ENCODE data around the gene PACSIN2. TPM values are rescaled to one million over a fixed set of nuclear protein-coding genes. Genes with fewer than 3 reads are reported as not detected.

PACSIN2 gene
- total RNA-seq, 1 experiment from 2014 or later: 70.5 TPM

GRCh38 chr22:42833104-42833503 lies 181.8 kb downstream of the PACSIN2 start (continued):
- TF ChIP-seq, protein P1, sequence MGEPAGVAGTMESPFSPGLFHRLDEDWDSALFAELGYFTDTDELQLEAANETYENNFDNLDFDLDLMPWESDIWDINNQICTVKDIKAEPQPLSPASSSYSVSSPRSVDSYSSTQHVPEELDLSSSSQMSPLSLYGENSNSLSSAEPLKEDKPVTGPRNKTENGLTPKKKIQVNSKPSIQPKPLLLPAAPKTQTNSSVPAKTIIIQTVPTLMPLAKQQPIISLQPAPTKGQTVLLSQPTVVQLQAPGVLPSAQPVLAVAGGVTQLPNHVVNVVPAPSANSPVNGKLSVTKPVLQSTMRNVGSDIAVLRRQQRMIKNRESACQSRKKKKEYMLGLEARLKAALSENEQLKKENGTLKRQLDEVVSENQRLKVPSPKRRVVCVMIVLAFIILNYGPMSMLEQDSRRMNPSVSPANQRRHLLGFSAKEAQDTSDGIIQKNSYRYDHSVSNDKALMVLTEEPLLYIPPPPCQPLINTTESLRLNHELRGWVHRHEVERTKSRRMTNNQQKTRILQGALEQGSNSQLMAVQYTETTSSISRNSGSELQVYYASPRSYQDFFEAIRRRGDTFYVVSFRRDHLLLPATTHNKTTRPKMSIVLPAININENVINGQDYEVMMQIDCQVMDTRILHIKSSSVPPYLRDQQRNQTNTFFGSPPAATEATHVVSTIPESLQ (CRISPR knock-in tag; IDR thresholded peaks at IDR 0.05): no peak
- TF ChIP-seq IRF2 (CRISPR knock-in tag; IDR thresholded peaks at IDR 0.05; ENCODE audit: borderline replicate concordance, low read depth) (no peak), ESRRA (CRISPR knock-in tag; IDR thresholded peaks at IDR 0.05; ENCODE audit: borderline replicate concordance) (no peak), ZNF425 (CRISPR knock-in tag; conservative IDR thresholded peaks at IDR 0.05) (no peak), RORB (CRISPR knock-in tag; IDR thresholded peaks at IDR 0.05) (no peak), NFE2L1 (CRISPR knock-in tag; IDR thresholded peaks at IDR 0.05) (no peak), ZBTB43 (CRISPR knock-in tag; IDR thresholded peaks at IDR 0.05) (no peak)
- TF ChIP-seq, protein P2, sequence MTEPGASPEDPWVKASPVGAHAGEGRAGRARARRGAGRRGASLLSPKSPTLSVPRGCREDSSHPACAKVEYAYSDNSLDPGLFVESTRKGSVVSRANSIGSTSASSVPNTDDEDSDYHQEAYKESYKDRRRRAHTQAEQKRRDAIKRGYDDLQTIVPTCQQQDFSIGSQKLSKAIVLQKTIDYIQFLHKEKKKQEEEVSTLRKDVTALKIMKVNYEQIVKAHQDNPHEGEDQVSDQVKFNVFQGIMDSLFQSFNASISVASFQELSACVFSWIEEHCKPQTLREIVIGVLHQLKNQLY (CRISPR knock-in tag; IDR thresholded peaks at IDR 0.05): no peak

- Mint-ChIP-seq H3K4me3 (no peak overlapping the region), H3K9me3 (no peaks in the 10 kb centered on the region), H3K36me3 (peaks cover 4% of the 10 kb centered on the region; the same call in 1 of the 2 replicates), H3K27ac (no peak overlapping the region), H3K27me3 (ENCODE audit: low read depth) (no peaks in the 10 kb centered on the region), H3K4me1 (no peaks in the 10 kb centered on the region)
- ChIA-PET CTCF (interaction anchor here (0.7 kb wide), 2 partner anchors 232 to 300 kb away, joined by 3 read pairs; no protein-coding TSS in a partner anchor), POLR2A (no interaction called here)
- ATAC-seq (no peak), DNase-seq (ENCODE audit: low spot score) (no peak)
- no peak for TF ChIP-seq AR (CRISPR knock-in tag; IDR thresholded peaks at IDR 0.05)
- no peak for TF ChIP-seq NFE2L1 (CRISPR knock-in tag; IDR thresholded peaks at IDR 0.05)
- TF ChIP-seq ZNF121 (CRISPR knock-in tag; IDR thresholded peaks at IDR 0.05): 0 out of 2 replicates have a peak, but pooled peaks have one; percentile 67
- TF ChIP-seq, protein P3, sequence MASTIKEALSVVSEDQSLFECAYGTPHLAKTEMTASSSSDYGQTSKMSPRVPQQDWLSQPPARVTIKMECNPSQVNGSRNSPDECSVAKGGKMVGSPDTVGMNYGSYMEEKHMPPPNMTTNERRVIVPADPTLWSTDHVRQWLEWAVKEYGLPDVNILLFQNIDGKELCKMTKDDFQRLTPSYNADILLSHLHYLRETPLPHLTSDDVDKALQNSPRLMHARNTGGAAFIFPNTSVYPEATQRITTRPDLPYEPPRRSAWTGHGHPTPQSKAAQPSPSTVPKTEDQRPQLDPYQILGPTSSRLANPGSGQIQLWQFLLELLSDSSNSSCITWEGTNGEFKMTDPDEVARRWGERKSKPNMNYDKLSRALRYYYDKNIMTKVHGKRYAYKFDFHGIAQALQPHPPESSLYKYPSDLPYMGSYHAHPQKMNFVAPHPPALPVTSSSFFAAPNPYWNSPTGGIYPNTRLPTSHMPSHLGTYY (CRISPR knock-in tag; IDR thresholded peaks at IDR 0.05): no peak
- TF ChIP-seq TP53 (CRISPR knock-in tag; IDR thresholded peaks at IDR 0.05): no peak
Measured at GRCh38 chr22:42831712-42832111, 183.2 kb downstream of the PACSIN2 start.

DNA sequence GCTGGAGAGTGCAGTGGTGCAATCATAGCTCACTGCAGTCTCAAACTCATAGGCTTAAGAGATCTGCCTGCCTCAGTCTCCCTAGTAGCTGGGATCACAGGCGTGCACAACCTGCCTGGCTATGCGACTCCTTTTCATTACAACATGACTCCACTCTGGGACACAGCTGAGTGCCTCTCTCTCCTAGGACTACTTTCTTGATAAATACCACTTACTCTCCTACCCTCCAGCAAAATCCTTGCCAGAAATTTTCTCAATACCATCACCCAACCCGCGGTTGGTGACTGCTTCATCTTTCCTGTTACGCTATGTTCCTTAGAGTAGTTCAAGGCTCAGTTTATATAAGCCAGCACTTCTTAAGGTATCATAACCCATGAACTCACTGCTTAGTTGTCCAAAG lies 184.8 kb downstream of the PACSIN2 start:
- Mint-ChIP-seq H3K36me3 (peaks cover 2% of the 10 kb centered on the region; the same call in 1 of the 2 replicates), H3K27me3 (ENCODE audit: low read depth) (no peaks in the 10 kb centered on the region), H3K4me3 (no peak overlapping the region), H3K9me3 (no peaks in the 10 kb centered on the region), H3K27ac (no peak overlapping the region), H3K4me1 (no peaks in the 10 kb centered on the region)
- DNase-seq (ENCODE audit: low spot score) (no peak), ATAC-seq (no peak)
- ChIA-PET CTCF (interaction anchor here (1.6 kb wide), 1 partner anchor 10 kb away, joined by 3 read pairs; no protein-coding TSS in a partner anchor), POLR2A (no interaction called here)
- TF ChIP-seq, protein P4, sequence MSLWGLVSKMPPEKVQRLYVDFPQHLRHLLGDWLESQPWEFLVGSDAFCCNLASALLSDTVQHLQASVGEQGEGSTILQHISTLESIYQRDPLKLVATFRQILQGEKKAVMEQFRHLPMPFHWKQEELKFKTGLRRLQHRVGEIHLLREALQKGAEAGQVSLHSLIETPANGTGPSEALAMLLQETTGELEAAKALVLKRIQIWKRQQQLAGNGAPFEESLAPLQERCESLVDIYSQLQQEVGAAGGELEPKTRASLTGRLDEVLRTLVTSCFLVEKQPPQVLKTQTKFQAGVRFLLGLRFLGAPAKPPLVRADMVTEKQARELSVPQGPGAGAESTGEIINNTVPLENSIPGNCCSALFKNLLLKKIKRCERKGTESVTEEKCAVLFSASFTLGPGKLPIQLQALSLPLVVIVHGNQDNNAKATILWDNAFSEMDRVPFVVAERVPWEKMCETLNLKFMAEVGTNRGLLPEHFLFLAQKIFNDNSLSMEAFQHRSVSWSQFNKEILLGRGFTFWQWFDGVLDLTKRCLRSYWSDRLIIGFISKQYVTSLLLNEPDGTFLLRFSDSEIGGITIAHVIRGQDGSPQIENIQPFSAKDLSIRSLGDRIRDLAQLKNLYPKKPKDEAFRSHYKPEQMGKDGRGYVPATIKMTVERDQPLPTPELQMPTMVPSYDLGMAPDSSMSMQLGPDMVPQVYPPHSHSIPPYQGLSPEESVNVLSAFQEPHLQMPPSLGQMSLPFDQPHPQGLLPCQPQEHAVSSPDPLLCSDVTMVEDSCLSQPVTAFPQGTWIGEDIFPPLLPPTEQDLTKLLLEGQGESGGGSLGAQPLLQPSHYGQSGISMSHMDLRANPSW (CRISPR knock-in tag; conservative IDR thresholded peaks at IDR 0.05; ENCODE audit: low read depth): no peak
- TF ChIP-seq ZNF425 (CRISPR knock-in tag; conservative IDR thresholded peaks at IDR 0.05): no peak
- no peak for TF ChIP-seq NFYB (CRISPR knock-in tag; conservative IDR thresholded peaks at IDR 0.05; ENCODE audit: low read depth)
- TF ChIP-seq ATF1 (CRISPR knock-in tag; IDR thresholded peaks at IDR 0.05): no peak
- TF ChIP-seq RELA (CRISPR knock-in tag; IDR thresholded peaks at IDR 0.05; ENCODE audit: borderline replicate concordance): no peak
- TF ChIP-seq GTF2I (CRISPR knock-in tag; conservative IDR thresholded peaks at IDR 0.05): no peak
